ENCODE measurements around the gene MYO10. TPM values are rescaled to one million over a fixed set of nuclear protein-coding genes. Genes with fewer than 3 reads are reported as not detected.

Gene MYO10
- total RNA-seq, 2 experiments from 2014 or later = not detected

DNA sequence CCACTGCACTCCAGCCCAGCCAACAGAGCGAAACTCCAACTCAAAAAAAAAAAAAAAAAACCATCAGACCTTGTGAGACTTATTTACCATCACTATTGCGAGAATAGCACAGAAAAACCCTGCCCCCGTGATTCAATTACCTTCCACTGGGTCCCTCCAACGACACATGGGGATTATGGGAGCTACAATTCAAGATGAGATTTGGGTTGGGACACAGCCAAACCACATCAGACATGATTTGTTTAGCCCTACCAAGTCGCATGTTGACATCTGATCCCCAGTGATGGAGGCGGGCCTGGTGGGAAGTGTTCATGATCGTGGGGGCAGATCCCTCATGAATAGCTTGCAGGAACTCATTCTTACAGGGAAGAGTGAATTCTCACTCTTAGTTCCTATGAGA lies 26.6 kb downstream of the MYO10 start:
- H3K4me3 ChIP-seq (ENCODE audit: low read length) = no peak overlapping the region
- H3K36me3 Mint-ChIP-seq (ENCODE audit: low read depth) = no peaks in the 10 kb centered on the region
- peaks cover 5% of the 10 kb centered on the region for H3K27me3 Mint-ChIP-seq
- H3K4me1 ChIP-seq (ENCODE audit: insufficient read depth, low read length) = no peaks in the 10 kb centered on the region
- no peaks in the 10 kb centered on the region for H3K4me1 Mint-ChIP-seq (ENCODE audit: low read depth)
- no peaks in the 10 kb centered on the region for H3K9me3 ChIP-seq (ENCODE audit: control insufficient read depth in 1 of 2, insufficient read depth in 1 of 2, low read length in 2 of 2)
- intact Hi-C loops (cut with DNase I, micrococcal nuclease) = no loop called here
- no peak overlapping the region for H3K4me3 Mint-ChIP-seq
- no peaks in the 10 kb centered on the region for H3K36me3 ChIP-seq (ENCODE audit: insufficient read depth, low read length)
- ChIA-PET POLR2A (no interaction called here), CTCF (no interaction called here)
- peaks cover 2% of the 10 kb centered on the region for H3K9me3 Mint-ChIP-seq
- peaks cover 0 to 3% of the 10 kb centered on the region in 2 experiments for H3K27me3 ChIP-seq (ENCODE audit: control insufficient read depth in 1 of 2, insufficient read depth in 2 of 2, low read length in 2 of 2)
- no peak for ATAC-seq (ENCODE audit: poor library complexity)
- no peak for DNase-seq
- TF ChIP-seq, protein P1, sequence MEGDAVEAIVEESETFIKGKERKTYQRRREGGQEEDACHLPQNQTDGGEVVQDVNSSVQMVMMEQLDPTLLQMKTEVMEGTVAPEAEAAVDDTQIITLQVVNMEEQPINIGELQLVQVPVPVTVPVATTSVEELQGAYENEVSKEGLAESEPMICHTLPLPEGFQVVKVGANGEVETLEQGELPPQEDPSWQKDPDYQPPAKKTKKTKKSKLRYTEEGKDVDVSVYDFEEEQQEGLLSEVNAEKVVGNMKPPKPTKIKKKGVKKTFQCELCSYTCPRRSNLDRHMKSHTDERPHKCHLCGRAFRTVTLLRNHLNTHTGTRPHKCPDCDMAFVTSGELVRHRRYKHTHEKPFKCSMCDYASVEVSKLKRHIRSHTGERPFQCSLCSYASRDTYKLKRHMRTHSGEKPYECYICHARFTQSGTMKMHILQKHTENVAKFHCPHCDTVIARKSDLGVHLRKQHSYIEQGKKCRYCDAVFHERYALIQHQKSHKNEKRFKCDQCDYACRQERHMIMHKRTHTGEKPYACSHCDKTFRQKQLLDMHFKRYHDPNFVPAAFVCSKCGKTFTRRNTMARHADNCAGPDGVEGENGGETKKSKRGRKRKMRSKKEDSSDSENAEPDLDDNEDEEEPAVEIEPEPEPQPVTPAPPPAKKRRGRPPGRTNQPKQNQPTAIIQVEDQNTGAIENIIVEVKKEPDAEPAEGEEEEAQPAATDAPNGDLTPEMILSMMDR (IDR thresholded peaks at IDR 0.05) = no peak
- H3K27ac ChIP-seq (ENCODE audit: low read depth in 1 of 2, low read length in 2 of 2) = no peak overlapping the region
- no peak overlapping the region for H3K27ac Mint-ChIP-seq

DNA sequence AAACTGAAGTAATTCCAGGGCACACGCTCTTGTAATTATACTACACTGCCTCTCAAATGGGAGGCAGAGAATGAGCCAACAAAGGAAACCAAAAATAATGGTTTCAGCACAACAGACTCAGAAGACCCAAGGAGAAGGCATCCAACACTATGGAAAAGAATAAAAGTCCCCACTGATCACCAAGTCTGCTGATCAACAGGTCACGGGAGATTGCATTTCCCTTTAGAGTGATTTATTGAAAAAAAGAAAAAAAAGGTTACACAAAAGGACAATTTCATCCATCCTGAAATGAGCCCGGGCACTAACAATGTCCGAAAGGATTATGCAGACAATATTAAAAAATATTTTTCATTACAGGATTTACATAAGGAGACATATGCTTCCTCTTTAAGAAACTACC lies 28.8 kb downstream of the MYO10 start:
- no peak for ATAC-seq (ENCODE audit: poor library complexity)
- intact Hi-C loops (cut with DNase I, micrococcal nuclease) = no loop called here
- H3K27ac Mint-ChIP-seq = no peak overlapping the region
- TF ChIP-seq, protein P1 (IDR thresholded peaks at IDR 0.05) = no peak
- no peak overlapping the region for H3K27ac ChIP-seq (ENCODE audit: low read depth in 1 of 2, low read length in 2 of 2)
- no peaks in the 10 kb centered on the region for H3K4me1 Mint-ChIP-seq (ENCODE audit: low read depth)
- ChIA-PET CTCF (no interaction called here), POLR2A (no interaction called here)
- no peak for DNase-seq
- H3K4me1 ChIP-seq (ENCODE audit: insufficient read depth, low read length) = no peaks in the 10 kb centered on the region
- peaks cover 0 to 3% of the 10 kb centered on the region in 2 experiments for H3K27me3 ChIP-seq (ENCODE audit: control insufficient read depth in 1 of 2, insufficient read depth in 2 of 2, low read length in 2 of 2)
- H3K4me3 ChIP-seq (ENCODE audit: low read length) = no peak overlapping the region
- H3K9me3 ChIP-seq (ENCODE audit: control insufficient read depth in 1 of 2, insufficient read depth in 1 of 2, low read length in 2 of 2) = no peaks in the 10 kb centered on the region
- H3K9me3 Mint-ChIP-seq = peaks cover 2% of the 10 kb centered on the region
- no peak overlapping the region for H3K4me3 Mint-ChIP-seq
- H3K36me3 Mint-ChIP-seq (ENCODE audit: low read depth) = no peaks in the 10 kb centered on the region
- H3K27me3 Mint-ChIP-seq = peaks cover 4% of the 10 kb centered on the region
- no peaks in the 10 kb centered on the region for H3K36me3 ChIP-seq (ENCODE audit: insufficient read depth, low read length)

DNA sequence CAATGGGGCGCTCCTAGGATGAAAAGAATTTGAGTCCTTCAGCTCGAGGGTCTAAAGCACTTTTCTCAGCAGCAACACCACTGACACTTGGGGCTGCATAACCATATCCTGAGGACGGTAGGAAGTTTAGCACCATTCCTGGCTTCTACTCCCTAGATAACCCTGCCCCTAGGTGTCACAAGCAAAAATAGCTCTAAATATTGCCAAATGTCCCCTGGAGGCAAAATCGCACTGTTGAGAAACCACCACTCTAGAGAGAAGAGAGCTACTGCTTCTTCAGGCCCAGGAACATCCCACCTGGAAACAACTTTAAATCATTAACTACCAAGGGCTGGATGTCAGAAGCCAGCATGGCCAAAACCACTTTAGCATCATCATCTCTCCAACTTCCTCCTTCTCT lies 29.8 kb downstream of the MYO10 start:
- Histone ChIP-seq H3K4me3 (ENCODE audit: low read length) (no peak overlapping the region), H3K9me3 (ENCODE audit: control insufficient read depth in 1 of 2, insufficient read depth in 1 of 2, low read length in 2 of 2) (no peaks in the 10 kb centered on the region), H3K36me3 (ENCODE audit: insufficient read depth, low read length) (no peaks in the 10 kb centered on the region), H3K27ac (ENCODE audit: low read depth in 1 of 2, low read length in 2 of 2) (no peak overlapping the region), H3K27me3 (ENCODE audit: control insufficient read depth in 1 of 2, insufficient read depth in 2 of 2, low read length in 2 of 2) (peaks cover 0 to 3% of the 10 kb centered on the region in 2 experiments), H3K4me1 (ENCODE audit: insufficient read depth, low read length) (no peaks in the 10 kb centered on the region)
- H3K9me3 Mint-ChIP-seq = peaks cover 2% of the 10 kb centered on the region
- H3K27me3 Mint-ChIP-seq = peaks cover 9% of the 10 kb centered on the region
- no peaks in the 10 kb centered on the region for H3K36me3 Mint-ChIP-seq (ENCODE audit: low read depth)
- ChIA-PET CTCF (no interaction called here), POLR2A (no interaction called here)
- no peak for DNase-seq
- H3K4me1 Mint-ChIP-seq (ENCODE audit: low read depth) = no peaks in the 10 kb centered on the region
- H3K4me3 Mint-ChIP-seq = no peak overlapping the region
- no peak overlapping the region for H3K27ac Mint-ChIP-seq
- TF ChIP-seq, protein P1 (IDR thresholded peaks at IDR 0.05) = no peak
- no peak for ATAC-seq (ENCODE audit: poor library complexity)
- intact Hi-C loops (cut with DNase I, micrococcal nuclease) = no loop called here

All from CD4-positive, alpha-beta T cell (primary cell).